Measurements from ENCODE around the gene SLC6A2. TPM values are rescaled to one million over a fixed set of nuclear protein-coding genes. Genes with fewer than 3 reads are reported as not detected.

SLC6A2 gene
- total RNA-seq, 1 experiment from 2014 or later = not detected

- intact Hi-C loops (cut with micrococcal nuclease) = no loop called here
- H3F3A ChIP-seq (ENCODE audit: low read length, unreplicated experiment) = no peaks in the 10 kb centered on the region
- no peak overlapping the region for H3K4me2 ChIP-seq (ENCODE audit: low read length)
- H3K9me3 ChIP-seq (ENCODE audit: low read length) = no peaks in the 10 kb centered on the region
- no peak for ATAC-seq
- H3K9ac ChIP-seq (ENCODE audit: low read length) = no peak overlapping the region
- no peaks in the 10 kb centered on the region; the same call in 1 of the 2 replicates for H3K27me3 ChIP-seq (ENCODE audit: low read length)
- H3K36me3 ChIP-seq (ENCODE audit: low read depth, low read length) = no peaks in the 10 kb centered on the region
- H3K4me1 ChIP-seq (ENCODE audit: insufficient read depth, low read length) = no peaks in the 10 kb centered on the region
- H4K20me1 ChIP-seq (ENCODE audit: low read length) = no peaks in the 10 kb centered on the region
- no peaks in the 10 kb centered on the region for H3K9me2 ChIP-seq (replicated peaks; ENCODE audit: low read length)
- no peak overlapping the region for H3K27ac ChIP-seq (ENCODE audit: low read length)
- BruUV-seq (replicated peaks) = no TSS peak
- DNase-seq = no peak
- TF ChIP-seq EZH2 (IDR thresholded peaks at IDR 0.05; ENCODE audit: low read length, unreplicated experiment) = no peak
- TF ChIP-seq CTCF (conservative IDR thresholded peaks at IDR 0.05; ENCODE audit: low read depth, low read length) = no peak
- no peak for TF ChIP-seq EZH2phosphoT487 (IDR thresholded peaks at IDR 0.05; ENCODE audit: borderline replicate concordance, low read length)
- CTCF ChIA-PET = interaction anchor here (0.5 kb wide), 1 partner anchor 234 kb away, joined by 3 read pairs; no protein-coding TSS in a partner anchor
- H3K79me2 ChIP-seq (ENCODE audit: low read length) = no peaks in the 10 kb centered on the region
- no peak overlapping the region for H2AFZ ChIP-seq (ENCODE audit: low read length)
- H3K4me3 ChIP-seq (ENCODE audit: low read length) = no peak overlapping the region
- POLR2A ChIA-PET (ENCODE audit: unreplicated experiment) = no interaction called here
These were observed 3.2 kb downstream of the SLC6A2 start for GRCh38 chr16:55658898-55659420.

- H3K4me2 ChIP-seq (ENCODE audit: low read length) = no peak overlapping the region
- no peak overlapping the region for H3K27ac ChIP-seq (ENCODE audit: low read length)
- CTCF ChIA-PET = no interaction called here
- TF ChIP-seq CTCF (conservative IDR thresholded peaks at IDR 0.05; ENCODE audit: low read depth, low read length) (no peak), EZH2 (IDR thresholded peaks at IDR 0.05; ENCODE audit: low read length, unreplicated experiment) (no peak)
- H3K9me3 ChIP-seq (ENCODE audit: low read length) = no peaks in the 10 kb centered on the region
- no peaks in the 10 kb centered on the region for H3F3A ChIP-seq (ENCODE audit: low read length, unreplicated experiment)
- no peak overlapping the region for H3K9ac ChIP-seq (ENCODE audit: low read length)
- no peaks in the 10 kb centered on the region for H3K9me2 ChIP-seq (replicated peaks; ENCODE audit: low read length)
- no peaks in the 10 kb centered on the region for H4K20me1 ChIP-seq (ENCODE audit: low read length)
- H2AFZ ChIP-seq (ENCODE audit: low read length) = no peak overlapping the region
- no peaks in the 10 kb centered on the region for H3K4me1 ChIP-seq (ENCODE audit: insufficient read depth, low read length)
- H3K79me2 ChIP-seq (ENCODE audit: low read length) = no peaks in the 10 kb centered on the region
- H3K36me3 ChIP-seq (ENCODE audit: low read depth, low read length) = no peaks in the 10 kb centered on the region
- POLR2A ChIA-PET (ENCODE audit: unreplicated experiment) = no interaction called here
- no peak for ATAC-seq
- no peaks in the 10 kb centered on the region; the same call in 1 of the 2 replicates for H3K27me3 ChIP-seq (ENCODE audit: low read length)
- no TSS peak for BruUV-seq (replicated peaks)
- DNase-seq = no peak
- intact Hi-C loops (cut with micrococcal nuclease) = no loop called here
- H3K4me3 ChIP-seq (ENCODE audit: low read length) = no peak overlapping the region
These were observed 4.2 kb downstream of the SLC6A2 start for GRCh38 chr16:55660026-55660425.

- H3K79me2 ChIP-seq (ENCODE audit: low read length) = no peaks in the 10 kb centered on the region
- DNase-seq (no peak), ATAC-seq (no peak)
- no peaks in the 10 kb centered on the region for H3K9me2 ChIP-seq (replicated peaks; ENCODE audit: low read length)
- no peaks in the 10 kb centered on the region; the same call in 1 of the 2 replicates for H3K27me3 ChIP-seq (ENCODE audit: low read length)
- no peak overlapping the region for H3K27ac ChIP-seq (ENCODE audit: low read length)
- CTCF ChIA-PET = no interaction called here
- no TSS peak for BruUV-seq (replicated peaks)
- no peak overlapping the region for H2AFZ ChIP-seq (ENCODE audit: low read length)
- H3K4me3 ChIP-seq (ENCODE audit: low read length) = no peak overlapping the region
- H3K9me3 ChIP-seq (ENCODE audit: low read length) = no peaks in the 10 kb centered on the region
- no peaks in the 10 kb centered on the region for H3F3A ChIP-seq (ENCODE audit: low read length, unreplicated experiment)
- H3K9ac ChIP-seq (ENCODE audit: low read length) = no peak overlapping the region
- TF ChIP-seq EZH2phosphoT487 (IDR thresholded peaks at IDR 0.05; ENCODE audit: borderline replicate concordance, low read length) = no peak
- TF ChIP-seq EZH2 (IDR thresholded peaks at IDR 0.05; ENCODE audit: low read length, unreplicated experiment) = no peak
- TF ChIP-seq CTCF (conservative IDR thresholded peaks at IDR 0.05; ENCODE audit: low read depth, low read length) = no peak
- POLR2A ChIA-PET (ENCODE audit: unreplicated experiment) = no interaction called here
- H4K20me1 ChIP-seq (ENCODE audit: low read length) = no peaks in the 10 kb centered on the region
- H3K4me2 ChIP-seq (ENCODE audit: low read length) = no peak overlapping the region
- H3K36me3 ChIP-seq (ENCODE audit: low read depth, low read length) = no peaks in the 10 kb centered on the region
- intact Hi-C loops (cut with micrococcal nuclease) = no loop called here
- H3K4me1 ChIP-seq (ENCODE audit: insufficient read depth, low read length) = no peaks in the 10 kb centered on the region
These were observed 5.0 kb downstream of the SLC6A2 start for GRCh38 chr16:55660828-55661227.

Data from PC-3 (cell line).